Ramos (cell line): Measurements from ENCODE around the gene FXYD7.
"Not testable (repeated sequence)": the region's sequence is repeated elsewhere in the genome, so short reads cannot be mapped to it uniquely, and the experiment has no call there.

Experiments used
- in situ Hi-C: fragments of 300-500 bp; cut with MboI; formaldehyde crosslinking; loops from one replicate; pipeline ENCODE4 v1.14.3; 2022; ENCODE audit warnings: low sequenced_read_pairs; ENCODE audit not compliant: unreplicated experiment

Gene FXYD7

DNA sequence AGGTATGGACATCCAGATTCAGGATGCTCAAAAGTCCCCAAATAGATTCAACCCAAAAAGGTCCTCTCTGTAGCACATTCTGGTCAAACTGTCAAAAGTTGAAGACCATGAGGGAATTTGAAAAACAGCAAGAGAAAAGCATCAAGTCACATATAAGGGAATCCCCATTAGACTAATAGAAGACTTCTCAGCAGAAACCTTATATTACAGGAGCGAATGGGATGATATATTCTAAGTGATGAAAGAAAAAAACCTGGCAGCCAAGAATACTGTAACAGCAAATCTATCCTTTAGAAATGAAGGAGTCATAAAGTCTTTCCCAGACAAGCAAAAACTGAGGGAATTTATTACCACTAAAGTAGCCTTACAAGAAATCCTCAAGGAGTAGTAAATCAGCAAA is 41.2 kb downstream of the FXYD7 start:
- in situ Hi-C loops: no loop called here

DNA sequence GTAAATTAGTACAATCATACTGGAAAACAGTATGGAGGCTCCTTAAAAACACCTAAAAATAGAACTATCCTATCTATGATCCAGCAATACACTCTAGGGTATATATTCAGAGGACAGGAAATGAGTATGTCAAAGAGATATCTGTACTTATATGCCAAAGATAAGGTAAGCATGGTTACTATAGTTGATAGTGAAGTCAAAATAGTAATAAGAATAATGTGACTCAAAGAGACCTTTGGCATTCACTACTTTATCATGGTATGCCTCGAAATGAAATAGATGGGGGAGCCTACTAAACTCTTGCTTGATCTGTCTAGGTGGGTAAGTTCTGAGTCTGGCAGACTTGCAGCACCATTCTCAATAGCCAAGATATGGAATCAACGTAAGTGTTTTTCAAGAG is 41.8 kb downstream of the FXYD7 start:
- in situ Hi-C loops: no loop called here

DNA sequence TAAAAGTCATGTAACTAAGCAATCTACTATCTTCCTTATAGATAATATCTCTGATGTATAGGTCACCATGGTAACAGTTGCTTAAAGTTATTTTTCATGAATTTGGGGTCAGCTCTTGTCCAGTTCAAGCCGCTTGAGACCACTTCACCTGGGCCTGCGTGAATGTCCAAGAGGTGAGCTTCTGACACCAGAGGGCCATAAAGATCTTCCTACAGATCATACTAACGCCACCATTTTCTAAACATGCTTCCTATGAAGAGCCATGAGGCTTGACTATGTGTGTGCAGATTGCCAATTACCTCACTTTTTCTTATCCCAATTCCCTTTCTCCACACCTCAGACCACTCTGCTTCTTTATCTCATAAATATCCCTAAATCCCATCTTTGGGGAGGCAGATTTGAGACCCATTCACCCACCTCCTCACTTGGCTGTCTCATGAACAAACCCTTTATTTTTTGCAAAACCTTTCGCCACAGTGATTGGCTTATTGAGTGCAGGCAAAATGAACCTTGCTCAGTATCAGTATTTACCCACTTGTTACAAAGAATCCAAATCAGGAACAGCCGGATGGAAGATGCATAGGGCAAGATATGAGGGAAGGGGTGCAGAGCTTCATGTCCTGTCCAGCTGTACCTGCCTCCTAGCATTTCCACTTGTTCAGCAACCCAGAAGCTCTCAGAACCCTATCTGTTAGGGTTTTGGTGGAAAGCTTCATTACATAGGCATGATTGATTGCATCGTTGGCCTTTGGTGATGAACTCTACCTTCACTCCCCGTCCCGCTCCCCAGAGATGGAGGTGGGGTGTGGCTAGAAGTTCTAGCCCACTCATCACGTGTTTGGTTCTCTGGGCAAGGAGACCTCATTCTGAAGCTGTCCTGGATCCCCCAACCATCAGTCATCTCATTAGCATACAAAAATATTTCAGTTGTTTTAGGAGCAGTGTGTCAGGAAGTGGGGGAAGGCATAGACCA is 51.2 kb downstream of the FXYD7 start:
- in situ Hi-C loops: no loop called here

DNA sequence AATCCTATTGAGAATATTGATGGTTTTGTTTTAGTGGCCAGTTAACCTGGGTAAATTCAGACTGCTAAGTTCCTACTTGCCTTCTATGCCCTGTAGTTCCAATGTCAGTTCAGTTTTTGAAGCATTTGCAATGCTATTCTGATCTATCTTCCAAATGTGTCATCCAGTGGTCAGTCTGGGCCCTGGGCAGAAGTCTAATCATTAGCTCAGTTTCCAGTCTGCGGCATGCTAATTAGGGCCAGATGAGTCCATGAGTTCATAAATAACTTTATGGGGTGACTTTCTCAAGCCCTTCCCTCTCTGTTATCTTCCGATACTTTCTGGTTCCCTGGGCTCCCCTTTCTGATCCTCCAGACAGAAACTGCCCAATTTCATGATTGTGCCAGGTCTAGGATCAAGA is 52.8 kb downstream of the FXYD7 start:
- in situ Hi-C loops: no loop called here

DNA sequence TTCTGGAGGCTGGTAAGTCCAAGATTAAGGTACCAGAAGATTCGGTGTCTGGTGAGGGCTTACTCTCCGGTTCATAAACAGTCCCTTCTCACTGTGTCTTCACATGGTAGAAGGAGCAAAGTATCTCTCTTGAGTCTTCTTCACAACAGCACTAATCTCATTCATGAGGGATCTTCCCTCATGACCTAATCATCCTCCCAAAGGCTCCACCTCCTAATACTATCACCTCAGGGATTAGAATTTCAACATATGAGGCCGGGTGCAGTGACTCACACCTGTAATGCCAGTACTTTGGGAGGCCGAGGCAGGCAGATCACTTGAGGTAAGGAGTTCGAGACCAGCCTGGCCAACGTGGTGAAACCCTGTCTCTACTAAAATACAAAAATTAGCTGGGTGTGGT is 53.8 kb downstream of the FXYD7 start:
- in situ Hi-C loops: not testable (repeated sequence)

DNA sequence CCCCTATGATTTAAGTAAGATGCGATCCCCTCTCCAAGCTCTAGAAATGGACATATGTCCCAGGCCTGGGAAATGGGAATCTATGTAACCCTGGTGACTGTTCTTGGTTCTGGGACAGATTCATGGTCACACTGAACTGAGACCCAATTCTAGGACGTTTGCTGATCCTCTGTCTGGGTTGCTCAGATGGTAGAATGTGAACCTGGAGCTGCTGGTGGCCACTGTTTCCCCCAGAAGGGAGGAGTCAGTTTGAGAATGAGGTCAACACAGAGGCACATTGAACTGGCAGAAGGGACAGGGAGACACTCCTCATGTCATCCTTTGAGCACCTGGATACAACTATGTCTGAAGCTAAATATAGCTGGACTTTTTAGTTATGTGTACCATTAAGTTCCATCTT is 56.4 kb downstream of the FXYD7 start:
- in situ Hi-C loops: no loop called here

DNA sequence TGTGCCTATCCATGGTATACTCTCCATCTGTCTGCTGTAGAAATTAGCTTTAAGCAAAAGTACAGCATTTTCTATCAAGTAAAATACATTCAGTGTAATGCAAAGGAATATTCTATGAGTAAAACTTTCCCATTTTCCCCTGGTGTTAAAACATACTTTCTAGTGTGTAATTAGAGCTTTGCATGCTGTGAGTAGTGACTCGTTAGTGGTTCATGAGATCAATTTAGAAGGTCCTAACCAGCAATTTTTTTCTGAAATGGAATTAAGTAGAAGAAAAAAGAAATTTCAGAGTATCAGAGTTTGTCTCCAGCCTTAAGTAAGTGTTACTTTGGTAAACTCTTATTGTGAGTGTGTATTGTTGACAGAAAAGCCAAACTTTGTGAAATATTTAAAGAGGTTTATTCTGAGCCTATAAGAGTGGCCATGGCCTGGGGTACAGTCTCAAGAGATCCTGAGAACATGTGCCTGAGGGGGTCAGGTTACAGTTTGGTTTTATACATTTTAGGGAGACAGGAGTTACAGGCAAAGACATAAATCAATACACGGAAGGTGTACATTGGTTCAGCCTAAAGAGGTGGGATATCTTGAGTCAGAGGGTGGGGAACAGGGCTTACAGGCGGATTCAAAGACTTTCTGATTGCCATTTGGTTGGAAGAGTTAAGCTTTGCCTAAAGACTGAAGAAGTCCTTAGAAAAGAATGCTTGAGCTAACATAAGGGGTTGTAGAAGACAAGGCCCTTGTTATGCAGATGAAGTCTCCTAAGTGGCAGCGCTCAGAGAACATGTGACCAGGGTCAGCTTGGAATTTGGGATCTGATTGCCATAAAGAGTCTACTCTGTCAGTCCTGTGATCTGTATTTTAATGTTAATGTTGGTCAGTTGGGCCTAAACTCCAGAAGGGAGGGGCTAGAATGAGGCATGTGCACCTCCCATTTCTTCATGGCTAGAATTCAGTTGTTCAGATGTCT is 60.0 kb downstream of the FXYD7 start:
- in situ Hi-C loops: no loop called here
